Stomach (tissue), 9 donors: ENCODE data around the gene SLC5A10. TPM values are rescaled to one million over a fixed set of nuclear protein-coding genes. Genes with fewer than 3 reads are reported as not detected.

ENCODE experiments used
- DNase-seq, 2 donors: peaks; one replicate each; pipeline versions ENCODE4 v3.0.0 to v3.0.0-alpha.2; 2013 to 2019
- H3K27ac ChIP-seq, 5 donors: fragments of 200-600 bp in 4 of 5; sonication (generic) in 4 of 5; one replicate each; pipeline ENCODE4 v1.5.1; 2013 to 2019; ENCODE audit warnings: mild to moderate bottlenecking in 1 of 5, moderate library complexity in 1 of 5
- H3K27me3 ChIP-seq, 3 donors: fragments of 200-600 bp; sonication (generic); one replicate each; pipeline ENCODE4 v1.5.1; 2017 to 2019; ENCODE audit warnings: mixed run types in 1 of 3
- H3K36me3 ChIP-seq, 4 donors: fragments of 200-600 bp; sonication (generic); 1 replicate in 3 of 4; 2 replicates in 1 of 4; pipeline ENCODE4 v1.5.1; 2016 to 2019
- H3K4me1 ChIP-seq, 4 donors: fragments of 200-600 bp; sonication (generic); one replicate each; pipeline ENCODE4 v1.5.1; 2016 to 2019
- H3K4me3 ChIP-seq, 4 donors: fragments of 200-600 bp; sonication (generic) in 3 of 4; one replicate each; pipeline ENCODE4 v1.5.1; 2016 to 2019; ENCODE audit warnings: mild to moderate bottlenecking in 1 of 4
- H3K9me3 ChIP-seq, 4 donors: fragments of 200-600 bp; sonication (generic); one replicate each; pipeline ENCODE4 v1.5.1; 2016 to 2019
- EP300 ChIP-seq: sonication (generic); formaldehyde crosslinking; IDR thresholded peaks from one replicate; pipeline ENCODE4 v1.6.1; 2017; ENCODE audit warnings: antibody characterized with exemption
- POLR2A ChIP-seq, 4 donors: fragments of 450-650 bp; IDR thresholded peaks; one replicate each; pipeline ENCODE4 v1.6.1; 2016; ENCODE audit warnings: antibody characterized with exemption in 4 of 4, control low read depth in 2 of 4, mild to moderate bottlenecking in 1 of 4, moderate library complexity in 1 of 4
- POLR2AphosphoS5 ChIP-seq, 3 donors: sonication (generic); formaldehyde crosslinking; IDR thresholded peaks; one replicate each; pipeline ENCODE4 v1.6.1; 2016; ENCODE audit warnings: antibody characterized with exemption in 3 of 3
- WGBS, 5 donors: extraction: QIAGEN DNeasy Blood & Tissue Kit in 3 of 5; methylation state at CpG; one replicate each; pipeline versions ENCODE4 v1.1.5 to v1.1.7; 2013 to 2018; 5-methylcytosine and 5-hydroxymethylcytosine counted together
- intact Hi-C: fragments of 100-400 bp; cut with DNase I; formaldehyde crosslinking; loops from one replicate; pipeline ENCODE4 v1.15.1; 2023; ENCODE audit warnings: low total_unique reads
- polyA plus RNA-seq, 3 donors: library from polyadenylated mRNA; stranded (reverse); fragments of 200-250 nt; gene quantifications; one replicate each; pipeline ENCODE4 v1.2.3, GENCODE V29; 2013
- total RNA-seq, 5 donors: library from RNA; depleted of rRNA; stranded (reverse); fragments of >200 nt; gene quantifications; one replicate each; pipeline versions ENCODE4 v1.1.0 to v1.2.3, GENCODE V29; 2014 to 2016
- TF ChIP-seq, protein P1 (sequence below), 7 experiments: fragments of 450-650 bp in 4 of 7; fragments of 200-600 bp in 3 of 7; sonication (generic) in 3 of 7; IDR thresholded peaks; one replicate each; pipeline ENCODE4 v1.5.1; 2016 to 2019; ENCODE audit warnings: antibody characterized with exemption in 7 of 7, control low read depth in 2 of 7, mild to moderate bottlenecking in 1 of 7
- donor health status: healthy with polysubstance abuse.
- donor health status: Bipolar disorder and iron deficiency.
- donor health status: healthy.

Gene SLC5A10
- total and polyA plus RNA-seq, 8 donors, result 0.06 to 0.46 (median 0.13) TPM; not detected in 5

- DNase-seq, result no peak
- Histone ChIP-seq H3K27me3 (no peaks in the 10 kb centered on the region), H3K36me3 (peaks cover 0 to 29% (median 19%) of the 10 kb centered on the region in 4 donors), H3K27ac (peak overlapping the region in 4 of 5 donors; percentile 5 to 79 (median 70)), H3K9me3 (no peaks in the 10 kb centered on the region), H3K4me3 (no peak overlapping the region), H3K4me1 (peaks cover 35 to 73% (median 48%) of the 10 kb centered on the region in 4 donors)
- intact Hi-C loops, result no loop called here
- TF ChIP-seq POLR2AphosphoS5 (IDR thresholded peaks at IDR 0.05) (no peak), EP300 (no peak), POLR2A (IDR thresholded peaks at IDR 0.05) (no peak)
- TF ChIP-seq, protein P1, sequence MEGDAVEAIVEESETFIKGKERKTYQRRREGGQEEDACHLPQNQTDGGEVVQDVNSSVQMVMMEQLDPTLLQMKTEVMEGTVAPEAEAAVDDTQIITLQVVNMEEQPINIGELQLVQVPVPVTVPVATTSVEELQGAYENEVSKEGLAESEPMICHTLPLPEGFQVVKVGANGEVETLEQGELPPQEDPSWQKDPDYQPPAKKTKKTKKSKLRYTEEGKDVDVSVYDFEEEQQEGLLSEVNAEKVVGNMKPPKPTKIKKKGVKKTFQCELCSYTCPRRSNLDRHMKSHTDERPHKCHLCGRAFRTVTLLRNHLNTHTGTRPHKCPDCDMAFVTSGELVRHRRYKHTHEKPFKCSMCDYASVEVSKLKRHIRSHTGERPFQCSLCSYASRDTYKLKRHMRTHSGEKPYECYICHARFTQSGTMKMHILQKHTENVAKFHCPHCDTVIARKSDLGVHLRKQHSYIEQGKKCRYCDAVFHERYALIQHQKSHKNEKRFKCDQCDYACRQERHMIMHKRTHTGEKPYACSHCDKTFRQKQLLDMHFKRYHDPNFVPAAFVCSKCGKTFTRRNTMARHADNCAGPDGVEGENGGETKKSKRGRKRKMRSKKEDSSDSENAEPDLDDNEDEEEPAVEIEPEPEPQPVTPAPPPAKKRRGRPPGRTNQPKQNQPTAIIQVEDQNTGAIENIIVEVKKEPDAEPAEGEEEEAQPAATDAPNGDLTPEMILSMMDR (IDR thresholded peaks at IDR 0.05), result no peak
- WGBS, 5 donors, result 88 to 94% (median 91%) methylated on average over 12 to 21 of the region's 21 CpGs
Observed at GRCh38 chr17:18986541-18987229, 34.7 kb downstream of the SLC5A10 start.

DNA sequence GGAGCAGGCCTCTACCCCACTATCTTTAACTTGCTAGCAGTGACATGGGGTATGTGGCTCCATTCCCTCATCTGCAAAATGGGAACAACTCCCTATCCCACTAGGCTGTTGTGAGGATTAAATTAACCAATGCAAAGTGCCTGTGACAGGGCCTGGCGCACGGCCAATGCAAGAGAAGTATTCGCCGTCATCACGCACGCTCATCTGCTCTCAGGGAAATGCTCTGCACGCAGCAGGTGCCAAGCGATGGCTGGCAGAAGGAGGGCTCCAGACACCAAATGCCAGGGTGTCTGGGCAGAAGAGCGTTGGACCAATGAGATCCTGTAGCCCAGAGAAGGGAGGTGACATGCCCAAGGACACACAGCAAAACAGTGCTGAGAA is 35.3 kb downstream of the SLC5A10 start:
- DNase-seq, result no peak

GRCh38 chr17:18987862-18988545 is 36.0 kb downstream of the SLC5A10 start:
- peak in 1 of 2 donors; percentile 86 for DNase-seq

More for the DNA sequence above, 35.3 kb downstream of the SLC5A10 start:
- Histone ChIP-seq H3K9me3 (no peaks in the 10 kb centered on the region), H3K4me3 (no peak overlapping the region), H3K36me3 (peaks cover 0 to 29% (median 19%) of the 10 kb centered on the region in 4 donors), H3K27me3 (no peaks in the 10 kb centered on the region), H3K27ac (peak overlapping the region; percentile 18 to 80 (median 74)), H3K4me1 (peaks cover 30 to 74% (median 44%) of the 10 kb centered on the region in 4 donors)
- intact Hi-C loops, result no loop called here
- WGBS, 5 donors, result 84 to 93% (median 89%) methylated on average over 9 of the region's 9 CpGs
- TF ChIP-seq, protein P1 (IDR thresholded peaks at IDR 0.05), result no peak
- TF ChIP-seq EP300 (no peak), POLR2A (IDR thresholded peaks at IDR 0.05) (no peak), POLR2AphosphoS5 (IDR thresholded peaks at IDR 0.05) (no peak)

GRCh38 chr17:18988546-18989173 is 36.7 kb downstream of the SLC5A10 start:
- DNase-seq, result peak; percentile 68 to 70
- no peaks in the 10 kb centered on the region for H3K27me3 ChIP-seq
- TF ChIP-seq POLR2AphosphoS5 (IDR thresholded peaks at IDR 0.05) (peak in 1 of 3 donors; percentile 33), EP300 (no peak), POLR2A (IDR thresholded peaks at IDR 0.05) (no peak)
- TF ChIP-seq, protein P1 (IDR thresholded peaks at IDR 0.05), result no peak
- intact Hi-C loops, result no loop called here
- no peak overlapping the region for H3K4me3 ChIP-seq
- H3K9me3 ChIP-seq, result no peaks in the 10 kb centered on the region
- peak overlapping the region; percentile 67 to 80 (median 74) for H3K27ac ChIP-seq
- H3K36me3 ChIP-seq, result peaks cover 0 to 27% (median 19%) of the 10 kb centered on the region in 4 donors
- H3K4me1 ChIP-seq, result peaks cover 25 to 80% (median 48%) of the 10 kb centered on the region in 4 donors
- 46 to 80% (median 52%) methylated on average over 2 to 9 of the region's 9 CpGs for WGBS, 5 donors

More at GRCh38 chr17:18987862-18988545, 36.0 kb downstream of the SLC5A10 start:
- peaks cover 25 to 74% (median 43%) of the 10 kb centered on the region in 4 donors for H3K4me1 ChIP-seq
- no peak overlapping the region for H3K4me3 ChIP-seq
- peaks cover 0 to 29% (median 19%) of the 10 kb centered on the region in 4 donors for H3K36me3 ChIP-seq
- peak overlapping the region; percentile 67 to 80 (median 74) for H3K27ac ChIP-seq
- intact Hi-C loops, result no loop called here
- TF ChIP-seq POLR2AphosphoS5 (IDR thresholded peaks at IDR 0.05) (peak in 2 of 3 donors; percentile 47 to 52), EP300 (no peak)
- H3K27me3 ChIP-seq, result no peaks in the 10 kb centered on the region
- 33 to 68% (median 53%) methylated on average over 11 to 14 of the region's 14 CpGs for WGBS, 5 donors
- no peaks in the 10 kb centered on the region for H3K9me3 ChIP-seq
